HG03565 (cell line): Measurements from ENCODE around the gene ECE1.

Source experiments
- ATAC-seq: cut with Tn5 transposase; IDR thresholded peaks from one replicate; pipeline ENCODE4 v1.9.1; 2021; ENCODE audit warnings: mild to moderate bottlenecking, moderate library complexity; ENCODE audit not compliant: unreplicated experiment

The ECE1 gene

DNA sequence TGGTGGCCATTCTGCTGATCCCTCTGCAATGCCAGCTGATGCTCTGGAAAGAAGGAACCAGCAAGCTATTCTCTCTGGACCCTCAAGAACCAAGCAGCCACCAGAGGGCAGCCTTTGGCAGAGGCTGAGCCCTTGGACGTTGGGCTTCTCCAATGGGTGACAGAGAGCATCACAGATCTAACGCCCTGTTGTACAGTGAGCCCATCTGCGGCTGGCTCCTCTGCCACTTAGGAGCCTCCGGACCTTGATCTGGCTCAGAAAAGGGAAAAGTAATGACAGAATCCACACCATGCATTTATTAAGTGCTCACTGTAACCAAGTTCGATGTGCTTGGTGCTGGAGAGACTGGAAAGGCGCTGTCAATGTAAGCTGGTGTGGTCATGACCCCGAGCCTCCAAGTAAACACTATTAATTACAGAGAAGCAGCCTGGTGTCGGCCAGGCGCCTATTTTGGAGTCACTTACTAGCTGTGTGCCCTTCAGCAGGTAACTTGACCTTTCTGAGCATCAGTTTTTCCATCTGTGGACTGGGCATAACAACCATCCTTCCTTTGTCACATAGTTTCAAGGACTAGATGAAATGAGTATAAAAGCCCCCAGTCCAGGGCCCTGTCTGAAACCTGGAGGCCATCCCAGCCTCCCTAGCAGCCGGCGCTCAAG, 34.9 kb downstream of the ECE1 start:
- no peak for ATAC-seq

DNA sequence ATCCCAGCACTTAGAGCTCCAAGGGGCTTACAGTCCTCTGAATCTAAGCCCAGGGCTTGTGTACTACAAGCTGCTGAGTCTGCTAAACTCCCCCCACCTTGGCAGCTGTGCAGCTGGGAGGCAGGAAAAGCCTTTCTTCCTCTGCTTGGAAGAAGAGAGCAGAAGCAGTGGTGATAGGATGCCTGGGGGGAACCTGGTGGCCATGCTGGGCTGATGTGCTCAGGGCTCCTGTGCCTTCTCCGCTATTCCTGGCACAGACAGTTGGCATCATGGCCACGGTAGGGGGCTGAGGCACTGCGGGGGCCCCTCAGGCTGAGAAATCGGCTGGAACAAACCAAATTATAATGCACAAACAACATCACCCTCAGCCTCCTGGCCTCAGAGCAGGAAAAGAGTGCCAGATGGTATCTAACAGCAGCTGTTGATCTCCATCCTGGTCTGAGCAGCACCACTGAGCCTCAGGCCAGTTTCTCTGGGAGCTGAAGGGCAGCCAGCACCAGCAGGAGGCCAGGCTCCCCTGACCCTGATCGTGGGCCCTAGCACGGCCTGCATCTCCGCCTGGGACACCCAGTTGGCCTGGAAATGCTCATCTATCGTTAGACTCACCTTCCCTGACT, 35.8 kb downstream of the ECE1 start:
- no peak for ATAC-seq

DNA sequence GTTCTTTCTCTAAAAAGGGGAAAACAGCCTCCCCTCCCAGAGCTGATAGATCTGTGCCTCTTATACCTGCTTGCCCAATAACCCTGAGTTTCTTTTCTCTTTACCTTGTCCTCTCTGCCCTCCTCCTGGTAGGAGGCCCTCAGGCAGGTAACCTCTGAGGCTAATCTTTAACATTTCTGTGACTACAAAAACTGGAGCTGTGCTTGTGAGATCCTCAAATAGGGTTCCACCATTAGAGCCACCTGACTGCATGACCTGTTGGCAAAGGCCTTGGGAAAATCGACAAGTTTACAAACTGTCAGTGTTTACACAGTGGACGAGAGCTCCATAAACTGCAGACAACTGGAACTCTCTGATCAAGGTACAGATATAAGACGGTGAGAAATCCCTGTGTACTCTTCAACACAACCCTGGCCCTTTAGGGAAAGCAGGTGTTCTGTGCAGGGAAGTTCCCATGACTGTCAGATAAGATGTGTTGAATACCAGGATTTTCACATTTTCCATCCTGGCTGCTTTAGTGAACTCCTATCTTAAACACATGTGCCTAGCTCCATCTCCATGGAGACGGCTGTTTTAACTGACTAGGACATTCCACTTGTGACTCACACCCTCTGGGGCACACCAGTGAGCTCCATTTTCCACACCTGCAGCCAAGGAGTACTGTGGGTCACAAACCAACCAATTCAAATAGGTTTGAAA, 38.3 kb downstream of the ECE1 start:
- ATAC-seq = no peak

DNA sequence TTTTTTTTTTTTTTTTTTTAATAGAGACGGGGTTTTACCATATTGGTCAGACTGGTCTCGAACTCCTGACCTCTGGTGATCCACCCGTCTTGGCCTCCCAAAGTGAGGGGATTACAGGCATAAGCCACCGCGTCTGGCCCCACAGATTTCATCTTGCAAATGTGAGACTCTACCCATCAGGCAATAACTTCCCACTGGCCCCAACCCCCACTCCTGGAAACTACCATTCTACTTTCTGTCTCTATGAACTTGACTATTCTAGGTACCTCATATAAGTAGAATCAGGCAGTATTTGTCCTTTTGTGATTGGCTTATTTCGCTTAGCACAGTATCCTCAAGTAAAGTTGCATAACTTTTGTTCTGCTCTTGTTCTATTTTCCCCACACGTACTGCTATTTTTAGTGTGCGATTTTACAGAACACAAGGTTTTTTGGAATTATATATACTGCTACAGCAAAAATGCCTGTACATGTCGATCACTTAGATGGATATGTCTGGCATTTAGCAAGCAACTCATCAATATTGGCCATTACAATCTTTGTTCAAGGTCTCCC, 40.2 kb downstream of the ECE1 start:
- no peak for ATAC-seq

DNA sequence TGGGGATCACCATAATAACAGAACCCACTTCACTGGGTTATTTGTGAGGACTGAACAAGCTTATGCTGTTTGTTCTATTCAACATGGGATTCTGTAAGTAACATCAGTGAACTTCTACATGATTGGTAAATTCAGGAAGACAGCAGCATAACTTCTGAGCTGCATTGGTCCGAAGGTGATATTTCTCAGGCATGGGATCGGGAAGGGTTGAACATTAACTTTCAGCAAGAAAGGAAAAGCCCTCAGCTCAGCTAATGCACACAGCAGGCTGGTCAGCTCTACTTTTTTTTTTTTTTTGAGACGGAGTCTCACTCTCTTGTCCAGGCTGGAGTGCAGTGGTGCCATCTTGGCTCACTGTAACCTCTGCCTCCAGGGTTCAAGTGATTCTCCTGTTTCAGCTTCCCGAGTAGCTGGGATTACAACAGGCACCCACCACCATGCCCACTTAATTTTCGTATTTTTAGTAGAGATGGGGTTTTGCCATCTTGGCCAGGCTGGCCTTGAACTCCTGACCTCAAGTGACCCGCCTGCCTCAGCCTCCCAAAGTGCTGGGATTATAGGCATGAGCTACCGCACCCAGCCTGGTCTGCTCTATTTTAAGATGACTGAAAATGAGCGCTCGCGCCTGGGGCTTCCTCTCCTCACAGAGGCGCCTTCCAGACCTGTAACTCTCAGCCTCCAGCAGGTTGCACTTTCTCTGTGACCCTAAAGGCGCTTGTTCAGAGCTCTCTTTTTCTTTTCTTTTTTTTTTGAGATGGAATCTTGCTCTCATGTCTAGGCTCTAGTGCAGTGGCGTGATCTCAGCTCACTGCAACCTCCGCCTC, 42.2 kb downstream of the ECE1 start:
- no peak for ATAC-seq

DNA sequence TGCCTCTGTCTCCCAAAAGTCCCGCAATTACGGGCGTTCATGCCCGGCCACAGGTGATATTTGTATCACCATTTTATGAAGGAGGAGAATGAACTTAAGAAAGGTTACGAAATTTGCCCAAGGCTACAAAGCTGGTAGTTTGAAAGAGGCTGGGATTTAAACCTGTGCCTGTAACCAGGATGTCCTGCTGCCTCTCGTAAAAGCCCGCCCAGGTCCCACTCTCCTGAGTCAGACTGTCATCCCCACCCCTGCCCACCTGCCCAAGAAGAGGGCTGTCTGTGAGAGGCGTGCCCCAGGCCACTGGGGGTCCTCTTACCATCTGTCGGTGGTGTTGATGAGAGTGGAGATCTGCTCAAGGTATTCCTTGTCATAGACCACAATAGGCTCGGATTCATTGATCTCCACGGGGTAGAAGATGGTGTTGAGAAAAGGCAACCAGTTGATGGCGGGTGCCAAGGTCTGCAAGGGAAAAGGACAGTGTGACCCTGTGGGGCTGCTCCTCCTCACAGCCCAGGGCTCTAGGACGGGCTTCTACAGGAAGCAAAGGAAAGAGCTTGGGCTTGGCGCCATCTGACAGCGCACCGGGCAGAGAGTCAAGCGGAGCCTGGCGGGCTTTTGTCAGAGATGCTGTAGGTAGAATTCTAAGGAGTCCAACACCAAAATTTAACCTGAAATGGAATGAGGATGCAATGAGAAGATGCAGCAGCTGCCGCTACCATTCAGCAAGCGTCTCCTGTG, 43.2 kb downstream of the ECE1 start:
- no peak for ATAC-seq

DNA sequence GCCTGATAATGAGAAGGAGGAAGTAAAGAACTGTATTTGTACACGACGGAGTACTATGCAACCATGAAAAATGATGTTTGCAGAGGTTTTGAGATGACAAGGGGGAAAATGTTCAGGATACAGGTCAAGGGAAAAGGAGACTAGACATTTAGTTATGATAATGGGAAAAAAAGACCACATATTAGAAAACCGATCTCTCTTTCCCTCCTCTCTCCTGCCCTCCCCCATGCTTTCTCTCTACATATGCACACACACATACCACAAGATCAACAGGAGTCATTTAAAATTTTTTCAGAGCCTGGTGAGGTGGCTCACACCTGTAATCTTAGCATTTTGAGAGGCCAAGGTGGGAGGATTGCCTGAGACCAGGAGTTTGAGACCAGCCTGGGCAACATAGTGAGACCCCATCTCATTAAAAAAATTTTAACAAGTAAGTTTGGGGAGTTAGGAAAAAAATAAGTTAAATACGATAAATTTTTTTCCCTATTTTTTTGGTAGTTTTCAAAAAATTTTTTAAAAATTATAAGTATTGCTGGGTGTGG, 44.5 kb downstream of the ECE1 start:
- no peak for ATAC-seq

DNA sequence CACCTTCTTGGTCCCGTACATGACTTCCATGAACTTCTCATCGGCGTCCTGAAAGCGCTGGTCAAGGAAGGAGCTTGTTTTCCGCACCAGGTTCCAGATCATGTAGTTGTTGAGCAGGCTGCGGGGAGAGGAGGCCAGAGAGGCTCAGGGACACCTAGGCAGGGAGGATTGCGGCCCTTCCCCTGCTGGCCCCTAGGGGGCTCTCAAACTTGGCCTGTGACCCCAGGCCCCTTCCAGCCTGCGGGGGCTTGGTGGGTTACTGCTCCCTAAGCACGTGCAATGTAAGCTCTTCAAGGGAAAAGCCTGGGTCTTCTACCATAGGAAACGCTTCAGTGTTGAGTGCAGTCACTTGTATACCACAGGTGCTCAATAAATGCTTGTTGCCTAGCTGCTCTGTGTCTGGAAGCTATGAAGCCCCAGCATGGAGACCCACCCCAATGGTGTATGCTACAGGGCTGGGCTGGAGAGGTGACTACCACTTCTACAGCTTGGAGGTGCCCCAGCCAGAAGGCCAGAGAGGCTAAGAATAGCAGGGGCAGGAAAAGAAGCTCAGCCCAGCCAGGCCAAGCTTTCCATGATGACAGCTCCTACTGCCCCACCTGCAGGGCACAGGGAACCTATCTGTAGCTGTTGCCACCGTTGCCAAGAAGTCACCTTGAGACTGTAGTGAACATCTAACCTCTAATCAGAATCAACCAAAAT, 45.1 kb downstream of the ECE1 start:
- ATAC-seq = no peak

DNA sequence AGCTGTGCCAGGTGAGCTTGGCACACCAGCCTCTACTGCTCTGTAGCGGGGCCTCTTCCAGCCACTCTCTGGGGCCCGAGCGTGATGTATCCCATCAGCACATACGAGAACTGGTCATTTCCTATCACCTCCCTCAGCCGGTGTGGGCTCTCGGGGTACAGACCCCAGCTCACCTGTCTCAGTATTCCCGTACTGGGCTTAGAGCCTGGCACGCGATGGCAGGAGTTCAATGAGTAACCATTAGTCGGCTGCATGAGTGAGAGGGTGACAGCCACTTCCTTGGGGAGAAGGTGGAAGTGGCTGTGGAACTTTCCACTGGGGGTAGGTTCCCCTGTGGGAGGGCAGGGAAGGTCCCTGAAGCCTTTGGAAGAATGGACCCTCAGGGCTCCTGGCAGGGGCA, 46.1 kb downstream of the ECE1 start:
- ATAC-seq = no peak

DNA sequence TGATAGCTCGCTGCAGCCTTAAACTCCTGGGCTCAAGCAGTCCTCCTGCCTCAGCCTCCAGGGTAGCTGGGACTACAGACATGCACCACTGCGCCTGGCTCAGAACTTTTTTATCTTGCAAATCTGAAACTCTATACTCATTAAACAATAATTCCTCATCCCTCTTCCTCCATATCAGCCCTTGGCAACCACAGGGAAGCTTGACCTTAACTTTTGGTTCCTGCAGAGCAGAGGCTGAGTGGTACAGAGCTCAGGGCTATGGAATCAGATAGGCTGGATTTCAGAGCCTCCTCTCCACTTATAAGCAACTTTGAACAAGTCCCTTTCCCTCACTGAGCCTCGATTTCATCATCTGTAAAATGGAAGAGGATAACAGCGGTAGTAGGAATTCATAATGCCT, 47.4 kb downstream of the ECE1 start:
- no peak for ATAC-seq

DNA sequence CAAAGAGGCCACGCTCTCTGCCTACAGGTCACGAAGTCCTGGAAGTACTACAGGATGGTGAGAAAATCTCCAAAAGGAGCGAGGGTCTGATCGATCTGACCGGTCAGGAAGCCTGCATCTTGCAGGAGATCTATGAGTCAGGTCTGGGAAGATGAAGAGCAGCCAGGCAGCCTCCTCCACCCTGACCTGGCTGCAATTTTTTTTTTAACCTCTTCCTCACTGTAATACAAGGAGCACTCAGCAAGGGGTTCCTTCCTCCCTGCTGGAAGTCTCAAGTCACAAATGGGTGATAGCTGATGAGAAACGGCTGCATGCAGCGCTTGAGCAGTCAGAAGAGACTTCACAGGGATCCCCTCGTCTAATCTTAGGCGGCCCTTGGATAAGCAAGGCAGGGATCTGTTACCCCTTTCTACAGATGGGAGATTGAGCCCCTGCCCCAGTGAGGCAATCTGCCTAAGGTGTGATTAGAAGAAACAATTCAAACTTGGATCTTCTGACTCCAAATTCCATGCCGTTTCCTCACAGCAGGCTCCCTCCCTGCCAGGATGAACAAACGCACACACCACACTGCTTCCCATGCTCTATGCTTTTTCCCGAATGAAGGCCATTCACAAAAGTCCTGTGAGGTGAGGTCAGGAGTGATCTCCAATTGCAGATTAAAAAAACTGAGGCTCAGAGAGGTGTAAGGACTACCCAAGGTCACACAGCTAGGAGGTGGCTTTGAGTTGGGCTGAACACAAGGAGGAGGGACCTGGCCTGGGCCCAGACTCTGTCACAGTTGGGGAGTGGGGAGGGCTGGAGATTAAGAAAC, 48.3 kb downstream of the ECE1 start:
- ATAC-seq = no peak

DNA sequence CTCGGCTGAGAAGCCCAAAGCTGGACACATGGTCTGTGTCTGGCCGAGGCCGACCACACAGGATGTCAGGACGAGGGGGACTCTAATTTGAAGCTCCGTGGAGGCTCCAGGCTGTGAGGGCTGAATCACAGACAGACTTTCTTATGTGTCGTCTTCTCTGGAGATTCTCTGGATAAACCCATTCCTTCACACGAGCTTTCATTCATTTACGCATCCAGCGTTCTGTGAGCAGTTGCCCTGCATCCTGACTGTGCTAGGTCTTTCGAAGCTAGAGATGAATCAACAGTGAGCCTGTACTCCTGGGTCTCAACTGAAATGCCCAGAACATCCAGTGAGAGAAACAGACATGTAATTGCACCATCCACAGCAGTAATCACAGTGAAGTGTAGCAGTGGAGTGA, 49.6 kb downstream of the ECE1 start:
- ATAC-seq = no peak

DNA sequence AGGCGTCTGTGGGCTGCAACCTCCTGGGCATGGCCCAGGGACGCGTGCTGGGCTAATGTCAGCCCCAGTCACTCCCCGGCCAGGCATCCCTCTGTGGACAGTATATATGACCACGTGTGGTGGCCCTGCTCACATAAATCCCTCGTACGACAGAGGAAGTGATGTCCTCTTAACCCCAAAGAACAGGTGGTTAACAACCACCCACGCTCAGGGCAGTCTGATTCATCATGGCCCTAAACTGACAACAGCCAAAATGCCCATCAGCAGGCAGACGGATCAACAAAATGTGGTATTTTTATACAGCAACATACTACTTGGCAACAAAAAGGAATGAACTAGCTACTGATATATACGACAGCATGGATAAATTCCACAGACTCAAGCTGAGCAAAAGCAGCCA, 51.0 kb downstream of the ECE1 start:
- ATAC-seq = no peak

DNA sequence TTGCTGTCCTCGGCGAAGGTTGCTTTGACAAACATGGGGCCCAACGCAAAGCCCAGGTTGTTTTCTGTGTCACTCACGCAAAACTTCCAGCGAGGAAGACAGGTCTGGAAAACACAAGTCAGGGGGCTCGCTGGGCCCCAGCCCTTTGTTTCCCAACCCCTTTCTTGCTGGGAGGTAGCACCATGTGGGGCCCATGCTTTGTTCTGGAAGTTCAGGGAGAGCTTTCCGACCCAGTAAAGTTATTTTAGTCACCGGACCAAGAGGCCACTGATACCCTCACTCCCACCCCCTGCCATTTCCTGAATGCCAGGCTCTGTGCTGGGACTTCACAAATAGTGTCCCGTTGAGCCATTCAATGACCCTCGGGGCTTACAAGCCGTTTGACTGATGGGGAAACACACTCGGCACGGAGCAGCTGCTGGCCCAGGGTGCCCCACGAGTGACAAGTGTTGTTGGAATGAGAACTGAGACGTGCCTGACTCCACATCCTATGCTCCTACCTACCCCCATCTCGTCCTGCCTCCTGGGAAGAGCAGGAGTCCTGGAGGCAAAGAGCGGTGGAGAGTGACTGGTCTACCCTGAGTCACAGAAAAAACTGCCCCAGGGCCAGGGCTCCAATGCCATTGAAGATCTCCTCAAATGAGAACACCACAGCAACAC, 52.0 kb downstream of the ECE1 start:
- no peak for ATAC-seq

DNA sequence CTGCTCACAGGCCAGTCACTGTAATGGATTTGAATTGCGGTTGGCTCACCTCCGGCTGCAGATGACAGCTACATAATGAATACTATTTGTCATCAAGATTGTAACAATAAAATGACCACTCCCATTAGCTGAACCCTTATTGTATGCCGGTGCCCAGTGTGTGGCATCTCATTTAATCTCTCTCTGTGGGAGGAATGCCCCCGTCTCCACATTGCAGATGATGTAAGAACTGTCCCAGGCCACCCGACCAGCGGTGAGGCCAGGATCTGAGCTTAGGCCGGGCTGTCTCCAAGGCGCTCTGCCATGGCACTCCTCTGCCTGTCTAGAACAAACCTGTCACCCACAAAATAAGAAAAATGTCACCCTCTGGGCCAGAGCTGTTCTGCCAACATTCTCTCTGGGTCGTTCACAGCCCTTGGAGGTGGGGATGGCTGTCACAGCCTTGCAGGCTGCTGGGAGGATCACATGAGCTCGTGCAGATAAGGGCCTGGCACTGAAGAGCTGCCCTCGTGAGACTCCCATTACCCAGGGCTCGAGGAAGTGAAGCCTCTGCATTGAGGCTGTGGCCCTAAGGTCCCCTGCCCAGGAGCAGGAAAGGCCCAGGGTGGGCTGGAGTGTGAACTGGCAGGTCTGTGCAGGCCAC, 52.7 kb downstream of the ECE1 start:
- ATAC-seq = no peak

DNA sequence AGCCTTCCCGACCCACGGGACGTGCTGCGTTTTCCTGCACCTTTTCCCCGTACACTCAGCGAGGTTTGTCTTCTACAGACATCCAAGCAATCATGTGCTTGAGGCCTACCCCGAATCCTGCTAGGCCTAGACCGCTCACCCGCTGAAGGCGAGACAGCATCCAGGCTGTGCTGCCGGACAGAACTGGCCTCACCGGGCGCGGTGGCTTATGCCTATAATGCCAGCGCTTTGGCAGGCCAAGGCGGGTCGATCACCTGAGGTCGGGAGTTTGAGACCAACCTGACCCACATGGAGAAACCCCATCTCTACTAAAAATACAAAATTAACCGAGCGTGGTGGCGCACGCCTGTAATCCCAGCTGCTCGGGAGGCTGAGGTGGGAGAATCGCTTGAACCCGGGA, 54.1 kb downstream of the ECE1 start:
- ATAC-seq = no peak

DNA sequence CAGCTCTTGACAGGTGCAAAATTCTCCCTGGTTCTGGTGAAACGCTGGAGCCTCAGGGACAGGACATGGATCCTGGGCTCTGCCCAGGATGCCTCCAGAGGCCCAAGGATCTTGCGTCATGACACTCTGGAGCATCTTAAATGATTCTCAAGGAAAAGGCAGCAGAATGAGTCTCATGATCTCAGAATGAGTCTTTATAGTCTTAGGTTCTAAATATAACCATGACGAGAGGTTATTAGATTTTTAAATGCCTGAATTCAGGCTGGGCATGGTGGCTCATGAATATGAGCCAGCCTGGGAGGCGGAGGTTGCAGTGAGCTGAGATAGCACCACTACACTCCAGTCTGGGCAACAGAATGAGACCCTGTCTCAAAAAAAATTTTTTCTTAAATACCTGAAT, 55.5 kb downstream of the ECE1 start:
- no peak for ATAC-seq

DNA sequence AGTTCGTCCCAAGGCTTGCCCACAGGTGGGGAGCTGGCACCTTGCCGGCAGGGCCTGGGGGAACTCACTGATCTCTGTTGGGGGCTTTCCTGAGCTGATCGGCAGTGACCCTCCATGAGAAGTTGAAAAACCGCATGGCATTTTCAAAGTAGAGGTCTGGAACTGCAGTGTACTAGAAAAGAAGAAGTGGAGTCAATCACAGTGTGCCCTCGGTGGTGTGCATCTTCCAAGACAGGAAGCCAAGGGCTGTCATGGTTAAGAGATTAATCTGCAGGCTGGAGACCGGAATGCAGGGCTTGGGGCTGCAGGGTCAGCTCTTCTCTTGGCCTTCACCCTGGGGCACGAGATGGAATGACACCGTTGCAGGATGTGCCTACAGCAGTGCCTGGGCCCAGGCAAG, 56.8 kb downstream of the ECE1 start:
- ATAC-seq = no peak
